ENCODE data around the gene TMEM238. TPM values are rescaled to one million over a fixed set of nuclear protein-coding genes. Genes with fewer than 3 reads are reported as not detected.

Gene TMEM238
- total and polyA plus RNA-seq, 9 donors = 0.14 to 0.49 (median 0.26) TPM

DNA sequence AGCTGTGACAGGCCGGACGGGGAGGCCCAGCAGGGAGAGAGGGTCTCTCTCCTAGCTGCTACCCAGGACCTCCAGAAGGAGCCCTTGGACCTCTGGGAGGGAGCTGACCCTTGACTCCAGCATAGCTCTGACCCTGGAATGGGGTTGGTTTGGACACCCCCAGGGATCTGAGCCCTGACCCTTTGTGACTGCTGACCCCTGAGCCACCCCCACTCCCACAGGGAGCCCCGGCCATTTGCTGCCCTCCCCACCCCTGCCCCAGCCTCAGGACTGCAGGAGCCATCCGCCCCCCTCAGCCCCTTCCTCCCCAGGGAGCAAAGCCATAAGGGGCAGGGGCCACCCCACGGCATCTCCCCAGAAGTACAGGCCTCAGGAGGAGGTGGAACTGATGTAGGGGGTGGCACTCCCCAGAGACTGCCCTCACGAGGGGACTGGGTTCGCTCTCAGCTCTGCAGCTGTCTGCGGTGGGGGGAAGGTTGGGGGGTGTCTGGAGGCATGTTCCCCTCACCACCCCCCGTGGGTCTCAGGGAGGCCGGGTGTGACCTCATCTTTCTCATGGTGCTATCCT is 36.6 kb downstream of the TMEM238 start:
- WGBS (ENCODE audit: insufficient coverage) = 67% methylated on average over 2 of the region's 10 CpGs
- DNase-seq = no peak
- Histone ChIP-seq H3K27me3 (ENCODE audit: control insufficient read depth, insufficient read depth, low read length) (peaks cover 19% of the 10 kb centered on the region), H3K4me3 (ENCODE audit: low read length) (no peak overlapping the region), H3K9me3 (replicated peaks; ENCODE audit: control insufficient read depth, low read depth, low read length) (no peaks in the 10 kb centered on the region), H3K36me3 (ENCODE audit: control insufficient read depth, insufficient read depth, low read length) (peaks cover 42% of the 10 kb centered on the region), H3K27ac (ENCODE audit: low read length) (no peak overlapping the region), H3K4me1 (ENCODE audit: control insufficient read depth, insufficient read depth, low read length) (peaks cover 51% of the 10 kb centered on the region)

DNA sequence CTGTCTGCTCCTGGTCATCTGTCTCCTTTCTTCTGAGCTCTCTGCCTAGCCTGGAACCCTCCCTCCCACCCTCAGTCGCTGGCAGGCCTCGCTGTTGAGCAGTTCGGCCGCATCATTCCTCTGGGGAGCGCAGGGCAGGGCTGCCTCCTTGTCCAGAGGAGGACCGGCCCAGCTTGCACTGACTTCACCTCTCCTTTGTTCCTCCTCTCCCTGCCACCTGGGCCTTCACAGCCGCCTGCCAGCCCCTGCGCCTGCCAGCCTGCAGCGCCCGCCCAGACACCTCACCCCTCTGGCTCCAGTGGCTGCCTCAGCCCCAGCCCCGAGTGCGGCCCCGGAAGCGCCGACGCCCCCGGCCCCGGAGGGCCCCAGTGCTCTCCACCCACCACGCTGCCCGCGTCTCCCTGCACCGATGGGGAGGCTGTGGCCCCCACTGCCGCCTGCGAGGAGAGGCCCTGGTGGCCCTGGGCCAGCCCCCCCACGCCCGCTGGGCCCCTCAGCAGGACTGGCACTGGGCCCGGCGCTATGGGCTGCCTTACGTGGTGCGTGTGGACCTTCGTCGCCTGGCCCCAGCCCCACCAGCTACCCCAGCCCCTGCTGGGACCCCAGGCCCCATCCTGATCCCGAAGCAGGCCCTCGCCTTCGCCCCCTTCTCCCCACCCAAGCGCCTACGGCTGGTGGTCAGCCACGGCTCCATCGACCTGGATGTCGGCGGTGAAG is 37.2 kb downstream of the TMEM238 start:
- 71% methylated on average over 34 of the region's 41 CpGs for WGBS (ENCODE audit: insufficient coverage)
- Histone ChIP-seq H3K4me3 (ENCODE audit: low read length) (no peak overlapping the region), H3K27ac (ENCODE audit: low read length) (no peak overlapping the region), H3K36me3 (ENCODE audit: control insufficient read depth, insufficient read depth, low read length) (peaks cover 48% of the 10 kb centered on the region), H3K4me1 (ENCODE audit: control insufficient read depth, insufficient read depth, low read length) (peaks cover 54% of the 10 kb centered on the region), H3K9me3 (replicated peaks; ENCODE audit: control insufficient read depth, low read depth, low read length) (no peaks in the 10 kb centered on the region), H3K27me3 (ENCODE audit: control insufficient read depth, insufficient read depth, low read length) (peaks cover 12% of the 10 kb centered on the region)
- DNase-seq = no peak

DNA sequence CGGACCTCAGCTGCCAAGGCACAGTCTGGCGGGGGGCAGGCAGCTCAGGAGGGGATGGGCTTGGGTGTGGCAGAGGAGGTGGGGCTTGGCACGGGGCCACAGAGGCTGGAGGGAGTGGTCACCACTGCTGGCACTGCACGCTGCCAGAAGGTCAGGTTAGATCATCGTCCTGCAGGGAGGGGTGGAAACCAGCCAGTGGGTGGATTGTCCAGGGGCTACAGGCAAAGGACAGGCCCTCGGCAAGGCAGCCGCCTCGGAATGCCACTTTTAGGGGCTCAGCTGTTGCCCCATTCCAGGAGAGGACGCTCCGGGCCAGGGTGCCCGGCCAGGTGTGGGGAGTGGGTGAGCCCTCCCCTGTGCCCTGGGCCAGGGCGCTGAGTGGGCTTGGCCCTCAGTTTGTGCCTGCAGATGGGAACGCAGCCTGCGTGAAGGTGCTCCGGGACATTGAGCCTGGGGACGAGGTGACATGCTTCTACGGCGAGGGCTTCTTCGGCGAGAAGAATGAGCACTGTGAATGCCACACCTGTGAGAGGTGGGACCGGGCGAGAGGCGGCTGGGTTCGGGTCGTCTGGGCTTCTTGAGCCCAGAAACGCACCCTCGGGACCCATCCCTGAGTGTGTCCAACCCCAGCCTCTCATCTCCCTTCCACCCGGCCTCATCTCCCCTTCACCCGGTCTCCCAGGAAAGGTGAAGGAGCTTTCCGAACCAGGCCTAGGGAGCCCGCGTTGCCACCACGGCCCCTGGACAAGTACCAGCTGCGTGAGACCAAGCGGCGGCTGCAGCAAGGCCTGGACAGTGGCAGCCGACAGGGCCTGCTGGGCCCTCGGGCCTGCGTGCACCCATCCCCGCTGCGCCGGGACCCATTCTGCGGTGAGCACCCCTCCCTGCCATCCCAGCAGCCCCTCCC is 38.0 kb downstream of the TMEM238 start:
- no peaks in the 10 kb centered on the region for H3K9me3 ChIP-seq (replicated peaks; ENCODE audit: control insufficient read depth, low read depth, low read length)
- H3K27ac ChIP-seq (ENCODE audit: low read length) = peak overlapping the region; percentile 77
- H3K27me3 ChIP-seq (ENCODE audit: control insufficient read depth, insufficient read depth, low read length) = peaks cover 4% of the 10 kb centered on the region
- 76% methylated on average over 34 of the region's 43 CpGs for WGBS (ENCODE audit: insufficient coverage)
- H3K4me1 ChIP-seq (ENCODE audit: control insufficient read depth, insufficient read depth, low read length) = peaks cover 61% of the 10 kb centered on the region
- peak; percentile 78 for DNase-seq
- peaks cover 51% of the 10 kb centered on the region for H3K36me3 ChIP-seq (ENCODE audit: control insufficient read depth, insufficient read depth, low read length)
- no peak overlapping the region for H3K4me3 ChIP-seq (ENCODE audit: low read length)

DNA sequence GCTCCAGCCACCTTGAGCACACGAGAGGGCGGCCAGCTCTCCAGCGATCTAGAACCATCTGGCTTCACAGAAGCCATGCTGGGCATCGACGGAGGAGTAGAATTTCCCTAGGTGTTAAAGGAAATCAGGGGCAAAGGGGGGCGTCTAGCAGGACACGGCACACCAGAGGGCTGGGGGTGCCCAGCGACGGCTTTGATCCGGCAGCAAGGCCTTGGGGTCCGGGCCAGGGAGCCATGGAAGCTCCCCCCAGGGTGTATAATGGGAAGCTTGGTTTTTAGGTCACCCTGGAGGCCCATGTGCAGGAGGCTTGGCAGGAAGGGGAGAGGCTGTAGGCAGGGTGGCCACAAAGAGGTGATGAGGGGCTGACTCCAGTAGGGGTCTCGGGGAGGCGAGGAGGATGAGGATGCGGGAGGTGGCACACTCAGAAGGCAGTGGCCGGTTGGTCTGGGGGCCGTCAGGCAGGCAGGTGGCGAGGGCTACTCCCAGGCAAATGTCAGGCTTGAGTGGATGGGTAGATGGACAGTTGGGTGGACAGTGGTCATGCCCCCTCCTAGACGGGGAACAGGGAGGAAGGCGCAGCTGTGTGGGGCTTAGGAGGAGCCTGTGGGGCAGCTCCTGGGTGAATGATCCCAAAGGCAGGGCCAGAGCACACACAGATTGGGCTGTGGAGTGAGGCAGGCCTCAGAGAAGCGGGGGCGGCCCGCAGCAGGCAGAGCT is 38.8 kb downstream of the TMEM238 start:
- Histone ChIP-seq H3K27me3 (ENCODE audit: control insufficient read depth, insufficient read depth, low read length) (no peaks in the 10 kb centered on the region), H3K9me3 (replicated peaks; ENCODE audit: control insufficient read depth, low read depth, low read length) (no peaks in the 10 kb centered on the region), H3K27ac (ENCODE audit: low read length) (peak overlapping the region; percentile 77), H3K4me3 (ENCODE audit: low read length) (no peak overlapping the region), H3K4me1 (ENCODE audit: control insufficient read depth, insufficient read depth, low read length) (peaks cover 67% of the 10 kb centered on the region), H3K36me3 (ENCODE audit: control insufficient read depth, insufficient read depth, low read length) (peaks cover 51% of the 10 kb centered on the region)
- no peak for DNase-seq
- WGBS (ENCODE audit: insufficient coverage) = 80% methylated on average over 22 of the region's 22 CpGs

DNA sequence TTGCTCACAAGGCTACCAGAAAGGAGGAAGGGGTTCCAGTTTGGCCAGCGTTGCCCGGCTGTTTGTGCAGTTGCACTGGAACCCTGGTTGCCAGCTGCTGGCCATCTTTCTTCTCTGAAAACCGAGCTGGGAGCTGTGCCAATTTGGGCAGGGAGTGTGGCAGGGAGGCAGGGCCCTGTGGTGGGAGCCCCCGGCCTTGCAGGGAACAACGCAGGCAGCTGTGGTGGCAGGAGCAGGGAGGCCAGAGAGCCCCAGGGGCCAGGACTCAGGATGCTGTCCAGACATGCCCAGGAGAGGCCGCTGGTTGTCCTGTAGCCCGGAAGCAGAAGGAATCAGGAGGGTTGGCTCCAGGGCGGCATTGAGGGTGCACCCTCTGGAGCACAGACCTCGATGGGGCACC is 39.6 kb downstream of the TMEM238 start:
- 75% methylated on average over 9 of the region's 9 CpGs for WGBS (ENCODE audit: insufficient coverage)
- peak; percentile 86 for DNase-seq
- Histone ChIP-seq H3K36me3 (ENCODE audit: control insufficient read depth, insufficient read depth, low read length) (peaks cover 50% of the 10 kb centered on the region), H3K27me3 (ENCODE audit: control insufficient read depth, insufficient read depth, low read length) (no peaks in the 10 kb centered on the region), H3K27ac (ENCODE audit: low read length) (peak overlapping the region; percentile 67), H3K4me3 (ENCODE audit: low read length) (no peak overlapping the region), H3K9me3 (replicated peaks; ENCODE audit: control insufficient read depth, low read depth, low read length) (no peaks in the 10 kb centered on the region), H3K4me1 (ENCODE audit: control insufficient read depth, insufficient read depth, low read length) (peaks cover 69% of the 10 kb centered on the region)

DNA sequence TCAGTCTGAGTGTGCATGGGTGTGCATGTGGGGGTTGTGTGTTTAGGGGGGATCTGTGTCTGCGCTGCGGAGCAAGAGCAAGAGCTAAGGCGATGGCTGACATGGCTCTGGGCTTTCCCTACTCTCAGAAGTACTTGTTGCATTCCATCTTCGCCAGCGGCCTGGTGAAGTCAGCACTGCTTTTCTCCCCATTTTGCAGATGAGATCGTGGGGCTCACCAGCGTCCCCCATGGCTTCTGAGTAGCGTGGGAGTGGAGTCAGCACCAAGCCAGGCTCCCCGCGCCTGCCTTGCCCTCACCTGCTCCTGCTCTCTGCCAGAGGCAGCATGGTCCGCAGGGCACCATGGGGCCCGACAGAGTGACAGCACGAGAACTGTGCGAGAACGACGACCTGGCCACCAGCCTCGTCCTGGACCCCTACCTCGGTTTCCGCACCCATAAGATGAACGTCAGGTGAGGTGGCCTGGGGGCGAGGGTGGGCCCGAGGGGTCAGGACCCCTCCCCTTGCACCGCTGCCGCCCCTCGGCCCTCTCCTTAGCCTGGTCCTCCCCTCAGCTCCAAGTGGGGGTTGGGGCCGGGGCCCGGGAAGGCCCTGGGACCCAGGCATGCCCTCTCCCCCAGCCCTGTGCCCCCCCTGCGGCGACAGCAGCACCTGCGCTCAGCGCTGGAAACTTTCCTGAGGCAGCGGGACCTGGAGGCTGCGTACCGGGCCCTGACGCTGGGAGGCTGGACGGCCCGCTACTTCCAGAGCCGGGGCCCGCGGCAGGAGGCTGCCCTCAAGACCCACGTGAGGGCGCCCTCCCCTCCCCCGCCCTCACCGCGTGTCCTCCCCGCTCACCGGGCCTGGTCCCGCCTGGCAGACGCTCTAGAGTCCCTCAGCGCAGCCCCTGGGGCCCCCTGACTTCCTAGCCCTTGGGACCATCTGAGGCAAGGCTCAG is 42.2 kb downstream of the TMEM238 start:
- 75% methylated on average over 44 of the region's 50 CpGs for WGBS (ENCODE audit: insufficient coverage)
- H3K4me1 ChIP-seq (ENCODE audit: control insufficient read depth, insufficient read depth, low read length) = peaks cover 59% of the 10 kb centered on the region
- H3K4me3 ChIP-seq (ENCODE audit: low read length) = peak overlapping the region; percentile 18
- peak overlapping the region; percentile 31 for H3K27ac ChIP-seq (ENCODE audit: low read length)
- H3K27me3 ChIP-seq (ENCODE audit: control insufficient read depth, insufficient read depth, low read length) = no peaks in the 10 kb centered on the region
- no peak for DNase-seq
- H3K9me3 ChIP-seq (replicated peaks; ENCODE audit: control insufficient read depth, low read depth, low read length) = no peaks in the 10 kb centered on the region
- H3K36me3 ChIP-seq (ENCODE audit: control insufficient read depth, insufficient read depth, low read length) = peaks cover 32% of the 10 kb centered on the region

DNA sequence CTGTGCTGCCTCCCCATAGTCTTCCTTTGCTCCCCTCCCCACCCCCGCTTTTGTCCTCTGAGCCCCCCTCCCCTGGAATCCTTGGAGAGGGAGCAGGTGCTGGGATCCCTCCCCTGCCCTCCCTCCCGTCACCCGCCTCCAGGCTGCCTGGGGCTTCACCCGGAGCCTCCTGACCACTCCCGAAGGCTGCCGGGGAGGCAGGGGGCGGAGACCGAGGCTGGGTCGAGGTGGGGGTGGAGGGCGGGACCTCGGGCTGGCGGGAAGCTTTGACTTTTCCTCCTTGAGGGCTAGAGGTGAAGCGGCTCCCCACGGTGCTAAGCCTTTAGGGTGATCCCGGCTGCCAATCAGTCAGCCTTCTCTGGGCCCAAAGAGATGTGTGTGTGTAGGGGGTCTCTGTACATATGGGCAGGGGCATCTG is 42.9 kb downstream of the TMEM238 start:
- no peaks in the 10 kb centered on the region for H3K9me3 ChIP-seq (replicated peaks; ENCODE audit: control insufficient read depth, low read depth, low read length)
- H3K36me3 ChIP-seq (ENCODE audit: control insufficient read depth, insufficient read depth, low read length) = peaks cover 30% of the 10 kb centered on the region
- no peaks in the 10 kb centered on the region for H3K27me3 ChIP-seq (ENCODE audit: control insufficient read depth, insufficient read depth, low read length)
- DNase-seq = peak; percentile 91
- peak overlapping the region; percentile 94 for H3K27ac ChIP-seq (ENCODE audit: low read length)
- H3K4me1 ChIP-seq (ENCODE audit: control insufficient read depth, insufficient read depth, low read length) = peaks cover 53% of the 10 kb centered on the region
- peak overlapping the region; percentile 90 for H3K4me3 ChIP-seq (ENCODE audit: low read length)
- 2% methylated on average over 6 of the region's 15 CpGs for WGBS (ENCODE audit: insufficient coverage)

DNA sequence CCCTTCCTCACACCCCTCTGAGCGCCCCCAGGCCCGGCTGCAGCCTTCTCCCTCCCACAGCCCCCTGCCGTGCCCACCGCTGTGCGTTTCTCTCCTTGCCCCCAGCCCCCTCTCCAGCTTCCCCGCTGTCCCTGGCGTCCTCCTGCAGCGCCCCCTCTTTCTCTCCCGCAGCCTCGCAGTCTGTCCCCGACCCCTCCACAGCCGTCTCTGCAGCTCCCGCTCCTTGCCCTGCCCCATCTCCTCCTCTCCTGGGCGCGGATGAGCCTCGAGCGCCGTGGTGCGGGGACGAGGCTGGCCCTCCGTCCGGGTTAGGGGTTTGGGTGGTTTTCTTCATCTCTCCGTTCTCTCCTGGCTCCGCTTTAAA is 43.3 kb downstream of the TMEM238 start:
- Histone ChIP-seq H3K4me3 (ENCODE audit: low read length) (peak overlapping the region; percentile 90), H3K27me3 (ENCODE audit: control insufficient read depth, insufficient read depth, low read length) (no peaks in the 10 kb centered on the region), H3K36me3 (ENCODE audit: control insufficient read depth, insufficient read depth, low read length) (peaks cover 30% of the 10 kb centered on the region), H3K9me3 (replicated peaks; ENCODE audit: control insufficient read depth, low read depth, low read length) (no peaks in the 10 kb centered on the region), H3K27ac (ENCODE audit: low read length) (peak overlapping the region; percentile 94), H3K4me1 (ENCODE audit: control insufficient read depth, insufficient read depth, low read length) (peaks cover 49% of the 10 kb centered on the region)
- no peak for DNase-seq
- under 1% methylated on average over 12 of the region's 24 CpGs for WGBS (ENCODE audit: insufficient coverage)

All from muscle of leg (tissue), 11 donors.